Stimulated activated CD8-positive, alpha-beta memory T cell treated with anti-CD3 and anti-CD28 coated beads, Interleukin-2, amount 100 ng/mL, for 1 hour (primary cell): Measurements from ENCODE around the gene RBMS3.
"Not testable (repeated sequence)": the region's sequence is repeated elsewhere in the genome, so short reads cannot be mapped to it uniquely, and the experiment has no call there.

Source experiments
- DNase-seq, 2 donors: peaks; one replicate each; pipeline ENCODE4 v3.0.0-alpha.2; 2020; ENCODE audit warnings: low read depth in 2 of 2

The RBMS3 gene

DNA sequence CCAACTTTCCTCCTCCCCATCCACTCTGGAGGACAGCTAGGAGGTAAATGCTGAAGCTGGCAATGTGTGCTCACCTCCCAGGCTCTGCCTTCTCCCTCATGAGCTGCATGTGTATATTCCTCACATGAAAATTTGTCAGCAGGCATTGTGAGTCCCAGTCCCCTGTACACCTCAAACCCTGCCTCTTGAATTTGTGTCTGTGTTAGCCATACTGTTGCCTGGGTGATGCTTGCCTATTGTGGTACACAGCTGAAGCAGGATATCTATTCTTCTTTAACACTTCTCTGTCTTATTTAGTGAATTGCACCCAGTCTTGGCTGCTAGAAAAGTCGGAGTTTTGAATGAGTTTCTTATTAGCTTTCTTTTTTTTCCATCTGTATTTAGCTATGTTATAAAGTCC is 739.5 kb downstream of the RBMS3 start:
- DNase-seq: no peak

DNA sequence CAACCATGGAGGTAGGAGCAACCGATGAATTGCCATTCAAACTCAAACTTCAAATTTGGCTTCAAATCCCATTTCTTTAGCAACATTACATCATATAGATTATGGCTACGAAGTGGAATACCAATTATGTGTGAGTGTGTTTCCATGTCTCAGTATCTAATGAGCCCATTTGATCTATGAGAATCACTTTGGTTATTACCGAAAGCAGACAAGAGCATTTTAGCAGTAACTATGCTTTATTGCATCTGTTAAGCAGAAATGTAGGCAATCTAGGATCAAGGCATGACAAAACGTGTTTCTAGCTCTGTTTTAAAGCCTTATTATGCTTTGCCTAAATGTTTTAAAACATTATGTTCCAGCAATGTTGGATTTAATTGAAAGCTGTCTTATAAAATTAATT is 743.6 kb downstream of the RBMS3 start:
- DNase-seq: no peak

DNA sequence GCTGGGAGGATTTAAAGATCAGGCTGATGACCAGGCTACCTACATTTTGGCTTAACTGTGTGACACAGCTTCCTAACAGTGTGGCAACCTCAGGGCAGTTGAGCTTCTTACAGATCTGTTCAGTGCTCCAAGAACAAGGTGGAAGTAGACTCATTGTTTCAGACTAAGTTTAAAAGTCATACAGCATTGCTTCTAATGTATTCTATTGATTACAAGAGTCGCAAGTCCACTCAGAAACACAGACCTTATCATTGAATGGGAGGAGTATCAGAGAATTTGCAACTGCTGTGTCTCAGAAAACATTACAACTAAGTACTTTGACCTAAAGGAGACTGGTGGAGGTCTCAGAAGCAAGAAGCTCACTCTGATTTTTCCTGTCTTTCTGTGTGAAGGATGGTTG is 746.0 kb downstream of the RBMS3 start:
- DNase-seq: no peak

DNA sequence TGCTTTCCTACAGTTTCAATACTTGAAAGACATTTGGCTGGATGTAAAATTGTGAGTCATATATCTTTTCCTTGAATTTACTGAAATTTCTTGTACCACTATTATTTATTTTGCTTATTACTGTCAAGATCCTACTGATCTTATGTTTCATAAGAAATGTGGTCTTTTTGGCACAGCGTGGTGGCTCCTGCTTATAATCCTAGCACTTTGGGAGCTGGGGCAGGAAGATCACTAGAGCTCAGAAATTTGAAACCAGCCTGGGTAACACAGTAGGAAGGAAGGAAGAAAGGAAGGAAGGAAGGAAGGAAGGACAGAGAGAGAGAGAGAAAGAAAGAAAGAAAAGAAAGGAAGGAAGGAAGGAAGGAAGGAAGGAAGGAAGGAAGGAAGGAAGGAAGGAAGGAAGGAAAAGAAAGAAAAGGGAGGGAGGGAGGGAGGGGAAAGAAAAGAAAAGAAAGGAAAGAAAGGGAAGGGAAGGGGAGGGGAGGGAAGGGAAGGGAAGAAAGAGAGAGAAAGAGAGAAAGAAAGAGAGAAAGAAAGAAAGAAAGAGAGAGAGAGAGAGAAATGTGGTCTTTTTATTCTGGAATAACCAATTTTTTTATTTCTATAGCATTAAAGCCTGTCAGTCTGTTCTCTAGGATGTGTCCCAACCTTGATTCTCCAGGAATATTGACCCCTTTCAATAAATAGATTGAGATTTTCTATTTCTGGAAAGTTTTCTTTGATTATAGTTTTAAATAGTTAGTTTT is 753.5 kb downstream of the RBMS3 start:
- DNase-seq: no peak

DNA sequence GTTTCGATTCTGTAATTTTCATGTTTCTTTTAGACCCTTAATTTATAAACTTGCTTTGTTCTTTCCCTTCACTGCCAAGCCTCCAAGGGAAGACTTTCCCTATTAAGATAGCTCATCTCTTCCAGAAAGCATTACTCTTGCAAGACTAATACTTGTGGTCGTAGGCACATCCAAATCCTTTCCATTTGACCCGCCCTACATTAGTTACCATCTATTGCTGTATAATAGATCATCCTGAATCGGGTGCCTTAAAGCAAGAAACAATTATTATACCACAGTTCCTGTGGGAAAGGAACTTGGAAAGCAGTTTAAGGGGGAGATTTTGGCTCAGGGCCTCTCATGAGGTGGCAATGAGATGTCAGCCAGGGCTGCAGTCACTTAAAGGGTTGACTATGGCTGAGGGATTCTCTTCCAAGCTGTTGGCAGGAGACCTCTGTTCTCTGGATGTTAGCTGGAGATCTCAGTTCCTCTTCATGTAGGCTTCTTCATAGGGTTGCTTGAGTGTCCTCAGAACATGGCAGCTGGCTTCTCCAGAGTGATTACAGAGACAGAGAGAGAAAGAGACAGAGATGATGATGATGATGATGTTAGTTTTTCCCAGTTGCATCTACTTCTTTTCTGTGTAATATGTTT is 755.2 kb downstream of the RBMS3 start:
- no peak for DNase-seq

DNA sequence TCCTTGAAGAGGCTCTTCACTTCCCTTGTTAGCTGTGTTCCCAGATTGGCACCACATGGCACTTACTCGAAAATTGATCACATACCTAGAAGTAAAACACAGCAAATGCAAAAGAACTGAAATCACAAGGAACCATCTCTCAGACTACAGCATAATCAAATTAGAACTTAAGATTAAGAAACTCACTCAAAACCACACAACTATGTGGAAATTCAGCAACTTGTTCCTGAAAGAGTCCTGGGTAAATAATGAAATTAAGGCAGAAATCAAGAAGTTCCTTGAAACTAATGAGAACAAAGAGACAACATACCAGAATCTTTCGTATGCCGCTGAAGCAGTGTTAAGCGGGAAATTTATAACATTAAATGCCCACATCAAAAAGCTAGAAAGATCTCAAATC is 759.3 kb downstream of the RBMS3 start:
- DNase-seq: no peak

DNA sequence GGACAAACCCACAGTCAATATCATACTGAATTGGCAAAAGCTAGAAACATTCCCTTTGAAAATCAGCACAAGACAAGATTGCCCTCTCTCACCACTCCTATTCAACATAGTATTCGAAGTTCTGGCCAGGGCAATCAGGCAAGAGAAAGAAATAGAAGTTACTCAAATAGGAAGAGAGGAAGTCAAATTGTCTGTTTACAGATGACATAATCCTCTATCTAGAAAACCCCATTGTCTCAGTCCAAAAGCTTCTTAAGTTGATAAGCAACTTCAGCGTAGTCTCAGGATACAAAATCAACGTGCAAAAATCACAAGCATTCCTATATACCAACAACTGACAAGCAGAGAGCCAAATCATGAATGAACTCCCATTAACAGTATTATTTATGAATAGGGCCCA is 760.6 kb downstream of the RBMS3 start:
- DNase-seq: not testable (repeated sequence)

DNA sequence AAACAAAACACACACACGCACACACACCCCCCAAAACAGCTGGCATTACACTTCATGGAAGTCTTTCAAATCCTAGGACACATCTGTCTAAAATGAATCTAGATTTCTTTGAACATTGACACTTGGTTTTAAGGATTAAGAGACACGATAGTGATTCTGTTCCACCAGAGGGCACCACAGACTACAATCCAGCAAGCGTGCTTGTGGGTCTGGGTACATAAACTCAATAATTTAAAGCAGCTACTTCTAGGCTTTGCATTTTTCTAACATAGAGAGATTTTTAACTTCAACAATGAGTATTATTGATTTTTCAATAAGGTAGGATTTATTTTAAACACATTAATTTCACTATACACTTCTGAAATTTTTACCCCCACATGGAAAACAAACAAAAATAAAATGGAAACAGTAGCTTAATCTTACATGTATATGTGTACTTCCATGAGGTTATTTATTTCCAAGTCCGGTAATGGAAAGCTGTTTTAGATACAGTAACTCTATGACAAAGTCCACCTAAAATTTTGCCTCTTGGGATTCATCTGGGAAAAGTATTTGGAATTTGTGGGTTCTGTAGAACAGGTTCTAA is 761.5 kb downstream of the RBMS3 start:
- peak in 1 of 2 donors; percentile 14 for DNase-seq

DNA sequence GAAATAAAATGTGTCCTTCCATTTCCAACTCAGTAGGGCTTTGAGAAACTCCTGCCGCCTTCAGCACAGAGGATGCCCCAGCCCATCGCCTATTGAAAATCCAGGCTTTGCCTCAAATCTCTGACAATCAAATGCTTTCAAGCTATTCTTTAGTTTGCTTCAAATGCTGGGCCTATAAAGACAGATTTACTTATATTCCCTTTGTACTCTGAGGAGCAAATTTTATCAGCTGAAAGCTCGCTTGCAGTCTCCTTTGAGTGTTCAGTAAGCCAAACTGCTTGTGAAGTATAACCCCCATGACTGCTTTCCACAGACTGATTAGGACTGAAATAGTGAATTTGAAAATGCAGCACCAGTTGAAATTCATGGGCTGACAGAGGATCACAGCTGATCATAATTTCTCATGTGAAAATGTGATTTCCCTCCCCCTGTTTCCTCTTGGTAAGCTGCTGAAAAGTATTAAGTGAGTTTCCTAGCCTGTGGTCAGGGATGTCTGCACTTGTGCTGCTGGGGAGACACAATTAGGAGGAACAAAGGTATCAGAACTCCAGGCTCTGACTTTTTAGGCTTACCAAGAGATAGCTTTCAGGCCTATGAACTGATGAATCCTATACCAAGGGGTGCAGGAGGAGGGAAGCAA is 762.2 kb downstream of the RBMS3 start:
- DNase-seq: no peak

DNA sequence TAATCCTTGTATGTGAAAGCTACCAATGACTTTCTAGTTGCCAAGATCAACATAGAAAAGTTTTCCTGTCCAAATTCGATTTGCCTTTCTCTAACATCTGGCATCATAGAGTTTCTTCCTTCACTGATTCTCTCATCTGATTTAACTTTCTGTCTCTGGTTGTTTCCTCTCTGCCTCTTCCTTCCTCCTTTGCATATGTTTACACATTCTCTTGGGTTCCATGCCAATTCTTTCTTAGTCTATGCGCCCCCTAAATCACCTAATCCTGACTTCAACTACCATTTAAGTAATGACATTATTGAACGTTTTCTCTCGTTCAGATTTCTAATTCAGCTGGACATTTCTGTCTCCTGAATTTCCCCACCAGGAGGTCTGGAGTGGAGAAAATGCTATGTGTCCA is 763.6 kb downstream of the RBMS3 start:
- no peak for DNase-seq

DNA sequence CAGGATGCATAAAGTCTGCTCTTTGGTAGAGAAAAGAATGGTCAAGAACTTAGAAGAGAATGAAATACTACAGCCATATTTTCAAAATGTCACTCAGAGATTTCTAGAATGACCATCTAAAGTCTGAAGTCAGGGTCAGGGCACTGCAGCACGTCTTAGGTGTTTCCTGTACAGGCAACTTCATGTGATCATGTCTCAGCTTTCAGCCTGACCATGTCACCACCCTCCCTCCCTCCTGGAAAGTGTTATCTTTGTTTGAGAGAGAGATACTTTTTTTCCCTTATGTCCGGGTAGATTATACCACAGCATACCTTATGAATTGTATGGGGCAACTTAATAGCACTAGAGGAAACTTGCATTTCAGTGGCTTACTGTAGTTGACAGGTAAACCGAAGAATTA is 767.6 kb downstream of the RBMS3 start:
- no peak for DNase-seq

DNA sequence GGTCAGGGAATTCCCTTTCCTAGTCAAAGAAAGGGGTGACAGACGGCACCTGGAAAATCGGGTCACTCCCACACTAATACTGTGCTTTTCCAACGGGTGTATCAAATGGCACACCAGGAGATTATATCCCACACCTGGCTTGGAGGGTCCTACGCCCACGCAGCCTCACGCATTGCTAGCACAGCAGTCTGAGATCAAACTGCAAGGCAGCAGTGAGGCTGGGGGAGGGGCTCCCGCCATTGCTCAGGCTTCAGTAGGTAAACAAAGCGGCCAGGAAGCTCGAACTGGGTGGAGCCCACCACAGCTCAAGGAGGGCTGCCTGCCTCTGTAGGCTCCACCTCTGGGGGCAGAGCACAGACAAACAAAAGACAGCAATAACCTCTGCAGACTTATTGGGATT is 769.2 kb downstream of the RBMS3 start:
- DNase-seq: not testable (repeated sequence)

DNA sequence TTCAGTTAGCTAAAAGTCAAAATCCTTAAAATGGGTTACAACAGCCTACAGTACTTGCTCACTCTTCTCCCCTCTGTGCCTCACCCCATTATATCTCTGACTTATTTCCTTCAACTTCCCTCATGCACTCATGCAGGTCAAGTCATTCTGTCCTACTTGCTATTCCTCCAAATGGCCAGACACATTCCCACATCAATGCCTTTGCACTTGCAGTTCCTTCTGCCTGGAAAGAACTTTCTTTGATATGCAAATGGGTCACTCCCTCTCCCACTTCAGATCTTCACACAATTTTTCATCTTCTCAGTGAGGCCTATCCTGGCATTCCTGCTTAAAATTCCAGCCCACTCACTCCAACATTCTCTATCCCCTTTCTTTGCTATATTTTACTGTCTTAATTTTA is 778.4 kb downstream of the RBMS3 start:
- DNase-seq: no peak
